ENCODE data around the gene RNF224.
A peak's percentile ranks its signal among the peaks of the same experiment; 100 is the strongest.
"Not testable (repeated sequence)": the region's sequence is repeated elsewhere in the genome, so short reads cannot be mapped to it uniquely, and the experiment has no call there.

RNF224 gene

GRCh38 chr9:137254624-137255447 is 27.5 kb downstream of the RNF224 start, which contains the start of gene NELFB:
Gene NELFB (plus strand): TSS chr9:137255327.
- DNase-seq (ENCODE audit: low read depth, low spot score) = peak; percentile 90

DNA sequence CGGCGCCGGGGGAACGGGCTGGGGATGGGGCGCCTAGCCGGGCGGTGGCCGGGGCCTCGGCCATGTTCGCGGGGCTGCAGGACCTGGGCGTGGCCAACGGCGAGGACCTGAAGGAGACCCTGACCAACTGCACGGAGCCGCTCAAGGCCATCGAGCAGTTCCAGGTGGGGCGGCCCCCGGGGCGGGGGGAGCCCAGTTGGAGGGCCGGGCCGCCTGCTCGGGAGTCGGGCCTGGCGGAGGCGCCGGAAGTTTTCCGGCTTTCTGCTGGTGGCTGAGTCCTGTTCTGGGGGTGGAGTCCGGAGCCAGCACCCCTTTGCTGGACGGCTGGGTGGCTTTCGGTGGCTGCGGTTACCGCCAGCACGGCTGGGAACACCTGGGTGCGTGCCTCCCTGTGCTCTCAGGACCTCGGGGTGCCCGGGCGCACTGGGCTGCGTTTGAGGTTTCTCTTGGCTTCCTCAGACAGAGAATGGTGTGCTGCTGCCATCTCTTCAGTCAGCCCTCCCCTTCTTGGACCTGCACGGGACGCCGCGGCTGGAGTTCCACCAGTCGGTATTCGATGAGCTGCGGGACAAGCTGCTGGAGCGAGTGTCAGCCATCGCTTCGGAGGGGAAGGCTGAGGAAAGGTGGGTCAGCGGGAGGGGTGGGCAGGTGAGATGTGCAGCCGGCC is 28.3 kb downstream of the RNF224 start:
- DNase-seq (ENCODE audit: low read depth, low spot score) = no peak

DNA sequence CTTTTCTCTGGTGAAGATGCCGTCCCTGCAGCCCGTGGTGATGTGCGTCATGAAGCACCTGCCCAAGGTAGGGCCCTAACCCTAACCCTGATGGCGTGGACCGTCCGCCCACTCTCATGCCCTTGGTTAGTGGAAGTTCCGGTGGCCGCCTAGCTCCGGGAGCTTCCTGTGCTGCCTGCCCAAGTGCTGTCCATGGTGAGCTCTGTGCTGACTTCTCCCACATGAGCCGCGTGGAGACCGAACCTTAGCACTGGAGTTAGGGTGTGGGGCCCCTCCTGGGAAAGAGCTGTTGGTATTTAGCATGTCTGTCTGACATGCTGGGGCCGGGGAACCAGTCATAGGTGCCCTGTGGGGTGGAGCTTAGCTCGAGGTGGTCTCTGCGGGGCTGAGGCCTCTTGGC is 29.1 kb downstream of the RNF224 start:
- DNase-seq (ENCODE audit: low read depth, low spot score) = no peak

DNA sequence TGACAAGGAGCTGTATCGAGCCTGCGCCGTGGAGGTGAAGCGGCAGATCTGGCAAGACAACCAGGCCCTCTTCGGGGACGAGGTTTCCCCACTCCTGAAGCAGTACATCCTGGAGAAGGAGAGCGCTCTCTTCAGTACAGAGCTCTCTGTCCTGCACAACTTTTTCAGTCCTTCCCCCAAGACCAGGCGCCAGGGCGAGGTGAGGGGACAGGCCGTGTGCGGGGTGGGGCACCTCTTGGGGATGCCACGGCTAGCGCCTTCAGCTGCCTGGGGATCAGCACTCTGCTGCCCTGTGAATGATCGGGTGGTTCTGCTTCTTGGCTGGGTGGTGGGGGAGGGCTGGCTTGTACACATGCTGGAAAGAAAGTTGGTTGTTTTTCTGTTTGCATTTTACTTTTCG is 29.6 kb downstream of the RNF224 start:
- DNase-seq (ENCODE audit: low read depth, low spot score) = no peak

GRCh38 chr9:137262173-137262908 is 35.0 kb downstream of the RNF224 start:
- not testable (repeated sequence) for DNase-seq (ENCODE audit: low read depth, low spot score)

- no peak for DNase-seq (ENCODE audit: low read depth, low spot score)
Observed at GRCh38 chr9:137262909-137263285, 35.6 kb downstream of the RNF224 start.

DNA sequence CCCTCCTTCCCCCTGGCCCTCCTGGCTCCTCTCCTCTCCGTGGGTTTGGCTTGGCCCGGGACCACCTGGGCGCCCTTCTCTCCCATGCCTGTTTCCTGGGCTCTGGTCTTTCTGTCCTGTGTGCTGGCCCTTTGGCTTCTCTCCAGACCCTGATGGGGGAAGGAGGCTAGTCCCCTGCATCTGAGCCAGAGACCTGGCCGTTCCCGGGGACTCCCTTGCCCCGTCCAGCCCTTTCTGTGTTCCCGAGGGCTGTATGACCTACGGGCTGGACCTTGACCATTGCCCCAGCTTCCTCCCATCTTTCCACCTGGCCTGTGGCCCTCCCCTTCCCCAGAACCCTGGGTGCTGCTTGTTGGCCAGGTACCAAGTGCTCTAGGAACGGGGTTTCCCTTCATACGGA is 36.2 kb downstream of the RNF224 start:
- DNase-seq (ENCODE audit: low read depth, low spot score) = no peak

DNA sequence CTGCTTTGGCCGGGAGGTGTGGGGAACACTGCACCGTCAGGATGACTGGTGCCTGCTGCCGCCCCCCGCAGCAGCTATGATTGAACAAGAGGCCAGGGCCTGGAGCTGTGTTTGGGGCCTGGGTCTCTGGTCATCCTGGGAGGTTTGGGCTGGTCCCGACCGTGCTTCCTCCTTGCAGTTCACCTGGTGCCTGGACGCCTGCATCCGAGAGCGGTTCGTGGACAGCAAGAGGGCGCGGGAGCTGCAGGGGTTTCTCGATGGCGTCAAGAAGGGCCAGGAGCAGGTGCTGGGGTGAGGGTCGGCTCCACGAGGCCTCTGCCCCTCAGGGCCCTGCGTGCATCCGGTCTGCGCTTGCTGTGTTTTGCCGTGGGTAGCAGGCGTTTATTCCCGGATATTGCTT is 36.8 kb downstream of the RNF224 start:
- no peak for DNase-seq (ENCODE audit: low read depth, low spot score)

- DNase-seq (ENCODE audit: low read depth, low spot score) = no peak
Observed at GRCh38 chr9:137265496-137266161, 38.3 kb downstream of the RNF224 start.

GRCh38 chr9:137266162-137266527 is 38.8 kb downstream of the RNF224 start:
- no peak for DNase-seq (ENCODE audit: low read depth, low spot score)

DNA sequence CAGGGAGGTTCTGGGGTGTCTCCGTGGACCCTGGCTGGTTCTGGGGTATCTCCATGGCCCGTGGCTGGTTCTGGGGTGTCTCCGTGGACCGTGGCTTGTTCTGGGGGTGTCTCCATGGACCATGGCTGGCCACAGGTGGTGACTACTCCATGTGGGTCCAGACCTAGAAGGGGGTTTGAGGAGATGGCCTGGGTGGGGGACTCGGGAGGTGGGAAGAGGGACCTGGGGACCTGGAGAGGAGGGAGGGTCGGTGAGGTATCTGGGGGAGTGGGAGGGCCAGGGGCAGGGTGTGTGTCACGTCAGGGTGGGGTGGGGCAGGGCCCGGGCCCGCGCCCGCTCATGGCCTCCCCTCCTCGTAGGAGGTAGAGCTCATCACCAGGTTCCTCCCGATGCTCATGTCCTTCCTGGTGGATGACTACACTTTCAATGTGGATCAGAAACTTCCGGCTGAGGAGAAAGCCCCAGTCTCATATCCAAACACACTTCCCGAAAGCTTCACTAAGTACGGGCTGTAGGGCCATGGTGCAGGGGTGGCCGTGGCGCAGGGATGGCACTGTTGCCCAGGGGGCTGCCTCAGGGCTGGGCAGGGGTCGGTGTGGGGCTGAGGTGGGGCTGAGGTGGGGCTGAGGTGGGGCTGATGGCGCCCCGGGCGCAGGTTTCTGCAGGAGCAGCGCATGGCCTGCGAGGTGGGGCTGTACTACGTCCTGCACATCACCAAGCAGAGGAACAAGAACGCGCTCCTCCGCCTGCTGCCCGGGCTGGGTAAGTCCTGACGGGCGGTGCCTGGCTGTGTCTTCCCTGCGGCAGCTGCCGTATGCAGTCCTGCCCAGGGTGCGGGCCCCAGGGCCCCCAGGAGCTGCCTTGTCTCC is 39.5 kb downstream of the RNF224 start:
- DNase-seq (ENCODE audit: low read depth, low spot score) = no peak

DNA sequence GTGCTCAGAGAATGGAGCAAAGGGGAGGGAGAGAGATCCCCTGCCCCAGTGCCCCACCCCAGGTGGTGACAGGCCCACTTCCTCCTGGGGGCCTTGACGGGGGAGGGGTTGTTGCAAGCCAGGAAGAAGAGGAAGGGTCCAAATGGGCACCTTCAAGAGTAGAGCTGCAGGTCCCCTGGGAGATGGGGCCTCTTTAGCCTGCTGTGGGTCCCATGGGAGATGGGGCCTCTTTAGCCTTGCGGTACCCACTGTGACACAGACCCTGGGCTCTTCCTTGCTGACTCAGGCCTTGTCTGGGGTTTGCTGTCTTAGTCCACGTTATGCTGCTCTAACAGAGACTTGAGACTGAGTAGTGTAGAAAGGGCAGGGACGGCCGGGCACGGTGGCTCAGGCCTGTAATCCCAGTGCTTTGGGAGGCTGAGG is 40.6 kb downstream of the RNF224 start:
- no peak for DNase-seq (ENCODE audit: low read depth, low spot score)

- DNase-seq (ENCODE audit: low read depth, low spot score) = no peak
Observed at GRCh38 chr9:137268538-137269201, 41.4 kb downstream of the RNF224 start.

GRCh38 chr9:137269231-137269772 is 42.0 kb downstream of the RNF224 start:
- no peak for DNase-seq (ENCODE audit: low read depth, low spot score)

- no peak for DNase-seq (ENCODE audit: low read depth, low spot score)
Observed at GRCh38 chr9:137270929-137271695, 43.8 kb downstream of the RNF224 start.

GRCh38 chr9:137271696-137272076 is 44.4 kb downstream of the RNF224 start:
- no peak for DNase-seq (ENCODE audit: low read depth, low spot score)

DNA sequence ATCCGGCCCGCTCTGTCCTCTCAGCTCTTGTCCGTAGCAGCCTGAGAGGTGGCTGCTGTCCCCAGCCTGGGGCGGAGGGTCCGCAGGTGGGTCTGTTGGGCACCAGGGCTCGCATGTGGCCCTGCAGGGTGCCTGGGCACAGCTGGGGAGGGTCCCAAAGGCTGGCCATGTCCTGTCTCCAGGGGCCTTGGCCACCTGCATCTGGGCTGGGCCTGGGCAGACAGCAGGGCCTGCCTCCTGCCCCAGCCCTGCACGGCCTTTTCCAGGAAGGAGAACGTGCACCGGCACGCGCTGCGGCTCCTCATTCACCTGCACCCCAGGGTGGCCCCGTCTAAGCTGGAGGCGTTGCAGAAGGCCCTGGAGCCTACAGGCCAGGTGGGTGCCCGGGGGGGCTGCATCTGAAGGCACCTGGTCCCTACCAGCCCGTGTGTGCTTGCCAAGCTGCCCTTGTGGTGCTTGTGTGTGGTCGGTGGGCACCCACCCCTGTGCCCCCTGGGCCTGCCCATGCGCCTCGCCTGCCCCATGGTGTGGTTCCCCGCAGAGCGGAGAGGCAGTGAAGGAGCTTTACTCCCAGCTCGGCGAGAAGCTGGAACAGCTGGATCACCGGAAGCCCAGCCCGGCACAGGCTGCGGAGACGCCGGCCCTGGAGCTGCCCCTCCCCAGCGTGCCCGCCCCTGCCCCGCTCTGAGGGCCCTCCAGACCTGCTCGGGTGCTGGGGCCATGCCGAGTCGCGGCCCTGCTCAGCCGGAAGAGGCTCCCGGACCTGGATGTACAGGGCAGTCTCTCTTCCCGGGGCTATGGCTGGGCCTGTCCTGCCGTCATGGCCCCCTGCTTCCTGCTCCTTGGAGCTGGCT is 45.2 kb downstream of the RNF224 start:
- DNase-seq (ENCODE audit: low read depth, low spot score) = no peak

GRCh38 chr9:137273095-137273490 is 45.8 kb downstream of the RNF224 start:
- DNase-seq (ENCODE audit: low read depth, low spot score) = no peak
